H1 (cell line): ENCODE data around the gene LENG1. TPM values are rescaled to one million over a fixed set of nuclear protein-coding genes. Genes with fewer than 3 reads are reported as not detected.

Source experiments
- CTCF ChIA-PET: fragments of 300-600 bp; sonication (Branson Sonifier 250); formaldehyde crosslinking; loops from one replicate; lab custom pipeline; 2021; ENCODE audit not compliant: partially characterized antibody; lab: Charles Lee
- POLR2A ChIA-PET: fragments of 300-600 bp; sonication (Branson Sonifier 250); formaldehyde crosslinking; loops from one replicate; lab custom pipeline; 2021; ENCODE audit warnings: inconsistent platforms; ENCODE audit not compliant: partially characterized antibody; lab: Charles Lee
- DNase-seq, 2 experiments: peaks; one replicate each; pipeline versions ENCODE4 v3.0.0 to v3.0.0-alpha.2; 2010 to 2022; ENCODE audit warnings: low spot score in 2 of 2, low read depth in 1 of 2, mixed read lengths in 1 of 2
- FAIRE-seq: peaks from 2 replicates; lab custom pipeline; 2011; peaks lifted over from hg19 to GRCh38; lab: Jason Lieb, UNC
- H2AFZ ChIP-seq: 2 replicates; pipeline ENCODE4 v1.8.1; 2012; ENCODE audit warnings: low read length, inconsistent platforms
- H2AK5ac ChIP-seq: 2 replicates; pipeline ENCODE4 v1.6.1; 2013; ENCODE audit warnings: low read depth, low read length
- H2BK120ac ChIP-seq: replicated peaks from 2 replicates; pipeline ENCODE3; 2013; ENCODE audit warnings: low read depth, low read length, inconsistent platforms
- H2BK12ac ChIP-seq: 2 replicates; pipeline ENCODE4 v1.6.1; 2013; ENCODE audit warnings: low read depth, low read length
- H2BK15ac ChIP-seq: 2 replicates; pipeline ENCODE4 v1.6.1; 2013; ENCODE audit warnings: low read length
- H2BK20ac ChIP-seq: 2 replicates; pipeline ENCODE4 v1.6.1; 2013; ENCODE audit warnings: low read length
- H2BK5ac ChIP-seq: 2 replicates; pipeline ENCODE4 v1.6.1; 2013; ENCODE audit warnings: low read depth, low read length
- H3K14ac ChIP-seq: 2 replicates; pipeline ENCODE4 v1.6.1; 2013; ENCODE audit warnings: inconsistent platforms; ENCODE audit not compliant: insufficient read length
- H3K18ac ChIP-seq: 2 replicates; pipeline ENCODE4 v1.6.1; 2013; ENCODE audit warnings: low read length; ENCODE audit errors: extremely low read depth
- H3K23ac ChIP-seq: 2 replicates; pipeline ENCODE4 v1.6.1; 2013; ENCODE audit warnings: inconsistent platforms; ENCODE audit not compliant: insufficient read length
- H3K23me2 ChIP-seq: 2 replicates; pipeline ENCODE4 v1.6.1; 2013; ENCODE audit warnings: low read depth, low read length
- H3K27ac ChIP-seq: 2 replicates; pipeline ENCODE4 v1.6.1; 2011; ENCODE audit warnings: low read depth, low read length, inconsistent platforms
- H3K27me3 ChIP-seq, 4 experiments: replicated peaks in 1 of 4; 1 replicate in 1 of 4; 2 replicates in 3 of 4; pipeline versions ENCODE4 v1.6.1 to v1.8.1; 2011 to 2013; ENCODE audit warnings: low read length in 3 of 4, mild to moderate bottlenecking in 3 of 4, inconsistent platforms in 2 of 4, mixed read lengths in 2 of 4, moderate library complexity in 1 of 4; ENCODE audit not compliant: control insufficient read depth in 3 of 4, insufficient read depth in 3 of 4; ENCODE audit errors: extremely low read depth in 1 of 4
- H3K36me3 ChIP-seq, 4 experiments: 2 replicates each; pipeline versions ENCODE4 v1.6.1 to v1.8.1; 2011 to 2013; ENCODE audit warnings: mild to moderate bottlenecking in 4 of 4, low read length in 3 of 4, moderate library complexity in 2 of 4, control low read depth in 1 of 4, inconsistent platforms in 1 of 4; ENCODE audit not compliant: insufficient read depth in 4 of 4, control insufficient read depth in 2 of 4
- H3K4ac ChIP-seq: replicated peaks from 2 replicates; pipeline ENCODE3; 2013; ENCODE audit warnings: low read length, low read depth, mixed read lengths, inconsistent platforms; ENCODE audit not compliant: insufficient read length
- H3K4me1 ChIP-seq, 4 experiments: replicated peaks in 1 of 4; 1 replicate in 1 of 4; 2 replicates in 3 of 4; pipeline versions ENCODE4 v1.6.1 to v1.8.1; 2011 to 2013; ENCODE audit warnings: low read length in 3 of 4, inconsistent platforms in 2 of 4, mixed read lengths in 1 of 4; ENCODE audit not compliant: insufficient read depth in 4 of 4, control insufficient read depth in 3 of 4
- H3K4me2 ChIP-seq, 2 experiments: 2 replicates each; pipeline versions ENCODE4 v1.6.1 to v1.8.1; 2011 to 2013; ENCODE audit warnings: low read depth in 2 of 2, low read length in 2 of 2, control low read depth in 1 of 2, inconsistent platforms in 1 of 2, mild to moderate bottlenecking in 1 of 2; ENCODE audit not compliant: insufficient read depth in 1 of 2
- H3K4me3 ChIP-seq, 4 experiments: fragments of 200-600, 300-600 bp in 1 of 4; sonication (generic), shearing (Covaris generic), sonication (Bioruptor Twin) in 1 of 4; 2 replicates each; pipeline versions ENCODE4 v1.5.1 to v1.8.1; 2011 to 2016; ENCODE audit warnings: low read length in 4 of 4, low read depth in 3 of 4, control low read depth in 2 of 4, inconsistent platforms in 2 of 4, mild to moderate bottlenecking in 2 of 4, mixed read lengths in 1 of 4, moderate library complexity in 1 of 4; ENCODE audit not compliant: insufficient read depth in 2 of 4; ENCODE audit errors: extremely low read depth in 1 of 4
- H3K56ac ChIP-seq: replicated peaks from 2 replicates; pipeline ENCODE3; 2013; ENCODE audit warnings: low read depth, mild to moderate bottlenecking, mixed read lengths, low read length, inconsistent platforms; ENCODE audit not compliant: insufficient read length
- H3K79me1 ChIP-seq: 2 replicates; pipeline ENCODE4 v1.6.1; 2013; ENCODE audit warnings: low read depth, low read length, control low read depth
- H3K79me2 ChIP-seq, 2 experiments: 2 replicates each; pipeline versions ENCODE4 v1.6.1 to v1.8.1; 2012 to 2013; ENCODE audit warnings: low read length in 2 of 2, mild to moderate bottlenecking in 2 of 2, inconsistent platforms in 1 of 2; ENCODE audit not compliant: insufficient read depth in 2 of 2, control insufficient read depth in 1 of 2
- H3K9ac ChIP-seq, 4 experiments: replicated peaks in 1 of 4; 1 replicate in 1 of 4; 2 replicates in 3 of 4; pipeline versions ENCODE4 v1.6.1 to v1.8.1; 2011 to 2013; ENCODE audit warnings: low read depth in 3 of 4, low read length in 3 of 4, control low read depth in 2 of 4, mild to moderate bottlenecking in 2 of 4, moderate library complexity in 2 of 4, inconsistent platforms in 1 of 4; ENCODE audit errors: extremely low read depth in 1 of 4
- H3K9me3 ChIP-seq, 2 experiments: 2 replicates each; pipeline versions ENCODE4 v1.6.1 to v1.8.1; 2012 to 2013; ENCODE audit warnings: mild to moderate bottlenecking in 2 of 2, moderate library complexity in 2 of 2, control low read depth in 1 of 2, inconsistent platforms in 1 of 2, low read depth in 1 of 2, low read length in 1 of 2, mixed read lengths in 1 of 2; ENCODE audit not compliant: insufficient read depth in 2 of 2
- H4K20me1 ChIP-seq, 2 experiments: replicated peaks in 1 of 2; 2 replicates each; pipeline versions ENCODE3 to v1.8.1; 2011 to 2013; ENCODE audit warnings: inconsistent platforms in 2 of 2, low read length in 2 of 2, mild to moderate bottlenecking in 1 of 2; ENCODE audit not compliant: insufficient read depth in 2 of 2, control insufficient read depth in 1 of 2
- H4K5ac ChIP-seq: 2 replicates; pipeline ENCODE4 v1.6.1; 2013; ENCODE audit warnings: low read length, low read depth, mixed read lengths, inconsistent platforms; ENCODE audit not compliant: insufficient read length
- H4K8ac ChIP-seq: 2 replicates; pipeline ENCODE4 v1.8.0; 2013; ENCODE audit warnings: mild to moderate bottlenecking, moderate library complexity, low read length, inconsistent platforms; ENCODE audit not compliant: insufficient read depth; ENCODE audit errors: extremely low read depth
- H4K91ac ChIP-seq: replicated peaks from 2 replicates; pipeline ENCODE3; 2013; ENCODE audit warnings: low read length, mixed read lengths, inconsistent platforms; ENCODE audit not compliant: insufficient read length
- BCL11A ChIP-seq, 2 experiments: IDR thresholded peaks; one replicate each; pipeline ENCODE4 v1.6.1; 2011; ENCODE audit warnings: low read depth in 2 of 2, low read length in 2 of 2, mild to moderate bottlenecking in 2 of 2
- KDM1A ChIP-seq: fragments of 200-600, 300-600 bp; sonication (generic); IDR thresholded peaks from 2 replicates; pipeline ENCODE4 v1.7.1; 2016; ENCODE audit warnings: mild to moderate bottlenecking, low read length, borderline replicate concordance
- KDM4A ChIP-seq: IDR thresholded peaks from one replicate; pipeline ENCODE4 v1.7.1; 2012; ENCODE audit warnings: low read depth, mild to moderate bottlenecking, moderate library complexity, low read length, inconsistent platforms; ENCODE audit not compliant: severe bottlenecking
- POU5F1 ChIP-seq: IDR thresholded peaks from 2 replicates; pipeline ENCODE4 v1.6.1; 2011; ENCODE audit warnings: low read depth, mild to moderate bottlenecking, low read length, moderate library complexity
- SIRT6 ChIP-seq: IDR thresholded peaks from one replicate; pipeline ENCODE4 v1.7.1; 2012; ENCODE audit warnings: low read length, inconsistent platforms
- TCF12 ChIP-seq: IDR thresholded peaks from 2 replicates; pipeline ENCODE4 v1.6.1; 2011; ENCODE audit warnings: low read depth, mild to moderate bottlenecking, low read length
- WGBS, 2 experiments: shearing (Covaris generic) in 1 of 2; methylation state at CpG; one replicate each; pipeline versions ENCODE4 v1.1.6 to v1.1.7; 2013 to 2015; ENCODE audit warnings: low lambda C conversion rate in 2 of 2, mixed read lengths in 2 of 2, inconsistent platforms in 1 of 2, low coverage in 1 of 2, missing lambda C conversion rate in 1 of 2; ENCODE audit not compliant: insufficient replicate concordance in 2 of 2, insufficient coverage in 1 of 2, insufficient read length in 1 of 2; ENCODE audit errors: extremely low coverage in 1 of 2, missing lambda C conversion rate in 1 of 2; 5-methylcytosine and 5-hydroxymethylcytosine counted together
- polyA plus RNA-seq, 7 experiments: library from polyadenylated mRNA; depleted of rRNA in 3 of 7; stranded (reverse) in 5 of 7; unstranded in 2 of 7; fragments of >200 nt in 5 of 7; fragments of 200-250 nt in 2 of 7; gene quantifications; 1 replicate in 5 of 7; 2 replicates in 1 of 7; 4 replicates in 1 of 7; pipeline versions ENCODE4 v1.2.1 to v1.2.3, GENCODE V29; 2011 to 2013; ENCODE audit warnings: missing spikeins in 2 of 7, mixed read lengths in 2 of 7
- total RNA-seq: library from RNA; stranded (reverse); fragmentation: NEBNext Ultra II Directional; extraction: Animal tissue kit (Norgen Biotek cat#: 25700); gene quantifications from 2 replicates; pipeline ENCODE4 v1.2.1, GENCODE V29; 2021

Gene LENG1
- total and polyA plus RNA-seq, 2 of the 8 experiments (the other 6 are each of a cell fraction or from before 2014, with no cell fraction given) = 1.2 to 4.4 TPM

- CTCF ChIA-PET = interaction anchor here (0.8 to 1.9 kb wide), 13 partner anchors 9 to 269 kb away, joined by 3 to 7 read pairs (median 4); partner anchors contain the start of genes CNOT3, LENG1, LENG8 and MBOAT7
- H2BK120ac ChIP-seq = no peak overlapping the region
- TF ChIP-seq POU5F1 (no peak), SIRT6 (no peak), TCF12 (no peak), KDM4A (no peak), KDM1A (no peak), BCL11A (IDR thresholded peaks at IDR 0.05; ENCODE audit: low read depth in 2 of 2, low read length in 2 of 2) (no peak)
These were observed 19.8 kb upstream of the LENG1 start for GRCh38 chr19:54179262-54179852.

More at GRCh38 chr19:54179262-54179852, 19.8 kb upstream of the LENG1 start:
- no peak overlapping the region for H2BK12ac ChIP-seq
- no peaks in the 10 kb centered on the region; the same call in 1 of the 2 replicates for H3K23me2 ChIP-seq
- no peak overlapping the region for H3K18ac ChIP-seq
- H3K4me2 ChIP-seq = no peak overlapping the region
- no peak overlapping the region for H3K4ac ChIP-seq
- DNase-seq = no peak
- no peak overlapping the region for H2BK5ac ChIP-seq
- peaks cover 0 to 7% (median 3%) of the 10 kb centered on the region in 4 experiments; a peak in 5 of 7 replicates for H3K4me1 ChIP-seq
- peaks cover 6 to 11% (median 7%) of the 10 kb centered on the region in 4 experiments; a peak in 6 of 8 replicates for H3K36me3 ChIP-seq
- H3K27me3 ChIP-seq = no peaks in the 10 kb centered on the region
- peak overlapping the region in 1 of 4 experiments; percentile 15; a peak in 2 of 7 replicates for H3K9ac ChIP-seq
- H3K23ac ChIP-seq = no peak overlapping the region
- H4K91ac ChIP-seq = no peak overlapping the region
- H3K14ac ChIP-seq = no peak overlapping the region
- no peaks in the 10 kb centered on the region for H3K9me3 ChIP-seq
- H3K27ac ChIP-seq = peak overlapping the region; percentile 35; the same call in 1 of the 2 replicates
- no peak overlapping the region for H4K5ac ChIP-seq
- no peaks in the 10 kb centered on the region for H3K79me1 ChIP-seq
- H4K20me1 ChIP-seq = peaks cover 12 to 13% of the 10 kb centered on the region in 2 experiments
- H2AK5ac ChIP-seq = no peak overlapping the region
- no peak for FAIRE-seq
- 80% methylated on average over 10 of the region's 10 CpGs; no CpG with 5 or more reads in 1 of the 2 experiments for WGBS, 2 experiments
- no peak overlapping the region for H3K56ac ChIP-seq
- no peak overlapping the region for H3K4me3 ChIP-seq
- no peak overlapping the region for H2AFZ ChIP-seq
- no peak overlapping the region for H2BK20ac ChIP-seq
- H4K8ac ChIP-seq = no peak overlapping the region
- POLR2A ChIA-PET = interaction anchor here (0.6 to 28.7 kb wide), 9 partner anchors 8 to 270 kb away, joined by 3 to 909 read pairs (median 4); partner anchors contain the start of genes CNOT3, LENG8, MBOAT7 and RPS9
- no peaks in the 10 kb centered on the region for H3K79me2 ChIP-seq
- H2BK15ac ChIP-seq = no peak overlapping the region
